Hippocampal formation (tissue), 2 donors: ENCODE results near the gene SLC16A14.
"Not testable (repeated sequence)": the region's sequence is repeated elsewhere in the genome, so short reads cannot be mapped to it uniquely, and the experiment has no call there.

Experiments used
- DNase-seq, 2 donors: peaks; one replicate each; lab custom pipeline; 2025; lab: John Stamatoyannopoulos, UW

The SLC16A14 gene, protein sequence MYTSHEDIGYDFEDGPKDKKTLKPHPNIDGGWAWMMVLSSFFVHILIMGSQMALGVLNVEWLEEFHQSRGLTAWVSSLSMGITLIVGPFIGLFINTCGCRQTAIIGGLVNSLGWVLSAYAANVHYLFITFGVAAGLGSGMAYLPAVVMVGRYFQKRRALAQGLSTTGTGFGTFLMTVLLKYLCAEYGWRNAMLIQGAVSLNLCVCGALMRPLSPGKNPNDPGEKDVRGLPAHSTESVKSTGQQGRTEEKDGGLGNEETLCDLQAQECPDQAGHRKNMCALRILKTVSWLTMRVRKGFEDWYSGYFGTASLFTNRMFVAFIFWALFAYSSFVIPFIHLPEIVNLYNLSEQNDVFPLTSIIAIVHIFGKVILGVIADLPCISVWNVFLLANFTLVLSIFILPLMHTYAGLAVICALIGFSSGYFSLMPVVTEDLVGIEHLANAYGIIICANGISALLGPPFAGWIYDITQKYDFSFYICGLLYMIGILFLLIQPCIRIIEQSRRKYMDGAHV

DNA sequence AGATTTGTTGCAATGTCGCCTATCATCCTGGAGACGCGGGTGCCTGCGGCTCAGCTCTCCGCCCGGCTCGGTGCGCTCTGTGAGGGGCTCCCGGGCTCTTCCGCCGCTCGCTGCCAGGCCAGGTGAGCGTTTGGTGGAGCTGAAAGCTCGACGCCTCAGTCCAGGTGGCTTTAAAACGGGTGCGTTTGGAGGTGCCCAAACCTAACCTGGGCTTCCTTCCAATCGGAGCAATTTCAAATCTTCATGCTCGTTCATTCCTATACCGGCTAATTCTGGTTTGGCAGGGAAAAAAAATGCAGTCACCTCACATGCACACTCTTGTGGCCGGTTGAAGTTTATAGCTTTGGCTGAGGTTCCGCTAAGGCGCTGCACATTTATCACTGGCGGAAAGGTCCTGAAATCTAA lies at the start of gene SLC16A14:
Gene SLC16A14 (minus strand): TSS at position 274 of the 405 bp plus-strand sequence. CDS start 9,572 bp downstream, outside the sequence.
- DNase-seq: peak; percentile 17 to 31

DNA sequence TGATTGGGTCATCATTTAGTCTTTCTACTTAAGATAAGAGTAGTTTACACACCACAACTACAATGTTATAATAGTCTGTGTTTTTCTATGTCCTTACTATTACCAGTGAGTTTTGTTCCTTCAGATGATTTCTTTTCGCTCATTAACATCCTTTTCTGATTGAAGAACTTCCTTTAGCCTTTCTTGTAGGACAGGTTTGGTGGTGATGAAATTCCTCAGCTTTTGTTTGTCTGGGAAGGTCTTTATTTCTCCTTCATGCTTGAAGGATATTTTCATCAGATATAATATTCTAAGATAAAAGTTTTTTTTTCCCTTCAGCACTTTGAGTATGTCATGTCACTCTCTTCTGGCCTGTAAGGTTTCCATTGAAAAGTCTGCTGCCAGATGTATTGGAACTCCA lies 38.0 kb upstream of the SLC16A14 start:
- DNase-seq: no peak

DNA sequence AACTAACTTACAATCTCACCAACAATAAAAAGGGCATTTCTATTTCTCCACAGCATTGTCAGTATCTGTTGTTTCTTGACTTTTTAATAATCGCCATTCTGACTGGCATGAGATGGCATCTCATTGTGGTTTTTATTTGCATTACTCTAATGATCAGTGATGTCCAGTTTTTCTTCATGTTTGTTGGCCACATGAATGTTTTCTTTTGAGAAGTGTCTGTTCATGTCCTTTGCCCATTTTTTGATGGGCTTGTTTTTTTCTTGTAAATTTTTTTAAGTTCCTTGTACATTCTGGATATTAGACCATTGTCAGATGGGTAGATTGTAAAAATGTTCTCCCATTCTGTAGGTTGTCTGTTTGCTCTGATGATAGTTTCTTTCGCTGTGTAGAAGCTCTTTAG lies 33.2 kb upstream of the SLC16A14 start:
- not testable (repeated sequence) for DNase-seq

GRCh38 chr2:230097841-230098240 lies 29.1 kb upstream of the SLC16A14 start:
- DNase-seq: no peak

- DNase-seq: no peak
Observed at GRCh38 chr2:230097424-230097823, 28.7 kb upstream of the SLC16A14 start.

DNA sequence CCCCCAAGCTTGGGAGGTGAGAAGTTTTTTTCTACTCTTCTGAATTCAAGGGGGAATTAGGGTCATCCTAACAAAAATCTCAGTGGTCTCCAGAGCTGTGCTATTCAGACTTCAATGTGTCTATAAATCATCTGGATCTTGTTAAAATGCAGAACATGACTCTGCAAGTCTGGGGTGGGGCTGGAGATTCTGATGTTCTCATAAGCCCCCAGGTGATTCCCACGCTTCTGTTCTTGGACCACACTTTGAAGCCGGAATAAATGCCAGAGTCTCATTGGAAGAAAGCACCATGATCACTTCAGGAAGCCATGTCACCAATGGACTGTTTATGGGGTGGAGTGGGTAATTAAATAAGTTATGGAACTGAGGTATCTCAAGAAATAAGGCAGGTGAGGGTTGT lies 22.2 kb upstream of the SLC16A14 start:
- DNase-seq: no peak

DNA sequence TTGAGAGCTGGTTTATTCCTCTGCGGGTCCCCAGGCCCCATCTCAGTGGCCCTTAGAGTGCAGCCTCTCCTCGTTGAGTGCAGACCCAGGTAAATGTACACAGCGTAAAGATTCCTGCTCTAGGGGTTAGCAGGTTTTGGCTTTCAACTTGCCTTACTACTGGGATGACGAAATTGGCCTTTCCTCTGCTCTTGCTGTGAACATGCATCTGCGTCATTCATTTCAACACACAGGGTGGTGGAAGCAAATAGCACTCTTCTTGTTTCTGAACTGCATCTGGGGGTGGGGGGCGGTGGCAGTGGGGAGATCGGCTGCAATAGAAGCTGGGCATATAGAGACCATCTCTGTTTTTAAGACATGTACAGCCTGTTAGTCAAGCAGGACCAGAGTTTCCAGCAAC lies 16.5 kb upstream of the SLC16A14 start:
- DNase-seq: no peak

DNA sequence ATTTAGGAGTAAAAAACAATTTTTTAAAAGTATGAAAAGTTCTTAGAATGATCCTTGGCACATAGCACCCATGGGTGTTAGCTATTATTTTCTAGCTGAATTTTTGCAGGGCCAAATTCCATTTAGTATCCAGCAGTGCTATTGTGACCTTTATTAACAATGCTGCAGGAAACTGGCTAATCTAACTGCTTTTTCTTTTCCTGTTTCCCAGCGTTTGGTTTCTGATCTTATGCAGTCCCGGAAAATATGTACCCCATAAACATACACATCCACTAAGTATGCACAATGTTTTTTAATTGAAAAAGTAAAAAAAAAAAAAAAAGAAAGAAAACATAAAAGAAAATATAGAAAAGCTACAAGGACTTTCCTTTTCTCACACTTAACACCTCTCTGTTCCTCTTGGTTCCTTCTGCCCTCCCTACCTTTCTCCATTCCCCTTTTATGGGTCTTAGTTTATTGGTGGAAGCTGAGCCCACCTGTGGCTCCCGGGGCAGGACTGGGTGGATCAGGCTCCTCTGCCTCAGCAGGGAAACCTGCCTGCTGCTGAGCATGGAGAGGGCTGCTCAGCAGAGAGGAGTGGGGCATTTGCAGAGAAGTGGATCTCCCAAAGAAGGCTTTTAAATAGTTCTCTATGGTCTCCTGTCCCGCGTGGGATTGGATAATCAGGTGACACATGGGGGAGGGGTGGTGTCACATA lies 9.3 kb upstream of the SLC16A14 start:
- DNase-seq: no peak

DNA sequence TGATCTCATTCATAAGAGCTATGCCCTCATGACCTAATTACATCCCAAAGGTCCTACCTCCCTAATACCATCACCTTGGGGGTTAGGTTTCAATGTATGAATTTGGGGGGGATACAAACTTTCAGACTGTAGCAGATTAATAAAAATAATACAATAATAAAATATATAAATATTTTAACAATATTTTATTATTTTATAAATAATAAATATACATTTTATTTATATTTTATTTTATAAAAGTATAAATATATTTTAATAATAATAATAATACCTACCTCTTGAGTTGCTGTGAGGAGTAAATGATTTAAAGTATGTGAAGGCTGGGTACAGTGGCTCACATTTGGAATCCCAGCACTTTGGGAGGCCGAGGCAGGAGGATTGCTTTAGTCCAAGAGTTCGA lies 8.1 kb upstream of the SLC16A14 start:
- DNase-seq: no peak

GRCh38 chr2:230075988-230076631 lies 7.4 kb upstream of the SLC16A14 start:
- DNase-seq: no peak

DNA sequence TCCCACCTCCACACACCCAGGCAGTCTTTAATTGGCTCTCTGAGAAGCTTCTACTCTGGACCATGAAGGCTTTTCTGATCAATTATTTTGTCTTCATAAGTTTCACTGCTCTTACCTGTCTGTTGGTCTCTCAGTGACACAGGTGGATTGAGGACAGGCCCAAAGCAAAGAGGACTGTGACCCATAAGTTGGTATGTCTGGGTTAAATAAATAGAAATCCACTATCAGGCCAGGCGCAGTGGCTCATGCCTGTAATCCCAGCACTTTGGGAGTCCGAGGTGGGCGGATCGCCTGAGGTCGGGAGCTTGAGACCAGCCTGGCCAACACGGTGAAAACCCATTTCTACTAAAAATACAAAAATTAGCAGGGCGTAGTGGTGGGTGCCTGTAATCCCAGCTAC lies 2.7 kb upstream of the SLC16A14 start:
- no peak for DNase-seq

GRCh38 chr2:230069402-230069801 lies 678 bp upstream of the SLC16A14 start:
- no peak for DNase-seq

- DNase-seq: peak; percentile 8 to 62
Observed at GRCh38 chr2:230068016-230068650, 591 bp downstream of the SLC16A14 start.

GRCh38 chr2:230060672-230061293 lies 7.9 kb downstream of the SLC16A14 start:
- DNase-seq: no peak

DNA sequence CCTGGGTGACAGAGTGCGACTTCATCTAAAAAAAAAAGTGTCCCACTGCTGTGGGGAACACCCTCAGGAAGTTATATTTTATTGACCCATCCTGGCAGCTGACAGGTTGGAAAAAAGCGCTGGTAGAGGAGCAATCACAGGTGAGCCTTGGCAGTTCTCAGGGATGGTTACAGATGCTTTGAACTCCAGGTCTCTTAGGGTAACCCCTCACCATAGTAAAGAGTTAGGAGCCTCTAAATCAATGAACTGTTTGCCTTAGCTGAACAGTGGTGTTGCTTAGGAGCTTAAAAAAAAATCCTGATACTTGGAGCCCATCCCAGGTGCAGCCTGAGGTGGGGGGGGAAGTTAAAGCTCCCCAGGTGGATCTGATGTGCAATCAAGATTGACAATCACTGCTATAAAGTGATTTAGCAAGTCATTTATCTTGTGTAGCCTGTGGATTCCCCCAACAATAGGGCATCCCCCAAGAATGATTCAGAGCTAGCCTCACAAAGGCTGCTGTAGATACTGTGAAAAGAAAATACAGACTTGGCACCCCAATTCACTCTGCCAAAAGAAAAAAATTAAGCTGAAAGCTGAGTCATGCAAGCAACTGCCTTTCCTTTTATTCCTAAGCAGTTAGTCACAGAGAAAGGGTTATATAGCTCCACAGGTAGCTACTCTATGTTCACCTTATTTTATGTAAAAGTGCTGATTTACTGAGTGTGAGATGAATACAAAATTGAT lies 14.8 kb downstream of the SLC16A14 start:
- peak in 1 of 2 donors; percentile 1 for DNase-seq

GRCh38 chr2:230052299-230052698 lies 16.4 kb downstream of the SLC16A14 start:
- DNase-seq: no peak

- no peak for DNase-seq
Observed at GRCh38 chr2:230050136-230050535, 18.6 kb downstream of the SLC16A14 start.

GRCh38 chr2:230048010-230048671 lies 20.6 kb downstream of the SLC16A14 start:
- no peak for DNase-seq

GRCh38 chr2:230046491-230046890 lies 22.2 kb downstream of the SLC16A14 start:
- no peak for DNase-seq

DNA sequence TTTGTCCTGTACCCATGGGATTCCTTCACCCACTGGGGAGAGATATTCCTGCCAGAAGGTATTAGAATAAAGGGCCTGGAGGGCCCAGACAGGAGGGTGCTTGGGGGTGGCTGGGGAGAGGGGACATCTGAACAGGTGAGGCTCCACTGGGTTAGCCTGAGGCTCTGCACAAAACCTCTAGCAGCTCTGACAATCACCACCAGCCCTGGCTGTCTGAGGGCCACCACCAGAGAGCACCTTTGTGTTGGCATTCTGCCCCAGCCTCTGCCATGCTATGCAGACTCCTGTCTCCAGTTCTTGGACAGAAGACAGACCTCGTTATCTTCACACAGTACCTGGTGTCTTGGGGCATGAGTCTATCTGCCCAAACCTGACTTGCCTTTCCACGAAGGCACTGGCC lies 25.3 kb downstream of the SLC16A14 start:
- DNase-seq: no peak
